ENCODE results near the gene TMCO2.

DNA sequence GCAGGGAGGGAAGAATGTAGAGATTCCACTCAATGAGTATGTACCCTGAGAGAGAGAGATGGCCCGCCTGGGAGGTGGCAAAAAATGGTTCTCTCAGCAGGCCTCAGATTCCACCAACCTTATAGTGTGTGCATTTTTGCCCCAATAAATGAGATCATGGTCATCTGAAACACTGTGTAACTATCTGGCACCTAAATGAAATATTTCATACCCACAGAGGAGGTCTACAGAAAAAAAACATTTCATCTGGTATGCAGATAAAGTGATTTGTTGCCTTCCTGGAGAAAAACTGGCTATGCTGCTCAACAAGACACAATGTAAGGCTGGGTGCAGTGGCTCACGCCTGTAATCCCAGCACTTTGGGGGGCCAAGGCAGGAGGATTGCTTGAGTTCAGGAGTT lies 4.9 kb downstream of the TMCO2 start:
- TF ChIP-seq, protein P1, sequence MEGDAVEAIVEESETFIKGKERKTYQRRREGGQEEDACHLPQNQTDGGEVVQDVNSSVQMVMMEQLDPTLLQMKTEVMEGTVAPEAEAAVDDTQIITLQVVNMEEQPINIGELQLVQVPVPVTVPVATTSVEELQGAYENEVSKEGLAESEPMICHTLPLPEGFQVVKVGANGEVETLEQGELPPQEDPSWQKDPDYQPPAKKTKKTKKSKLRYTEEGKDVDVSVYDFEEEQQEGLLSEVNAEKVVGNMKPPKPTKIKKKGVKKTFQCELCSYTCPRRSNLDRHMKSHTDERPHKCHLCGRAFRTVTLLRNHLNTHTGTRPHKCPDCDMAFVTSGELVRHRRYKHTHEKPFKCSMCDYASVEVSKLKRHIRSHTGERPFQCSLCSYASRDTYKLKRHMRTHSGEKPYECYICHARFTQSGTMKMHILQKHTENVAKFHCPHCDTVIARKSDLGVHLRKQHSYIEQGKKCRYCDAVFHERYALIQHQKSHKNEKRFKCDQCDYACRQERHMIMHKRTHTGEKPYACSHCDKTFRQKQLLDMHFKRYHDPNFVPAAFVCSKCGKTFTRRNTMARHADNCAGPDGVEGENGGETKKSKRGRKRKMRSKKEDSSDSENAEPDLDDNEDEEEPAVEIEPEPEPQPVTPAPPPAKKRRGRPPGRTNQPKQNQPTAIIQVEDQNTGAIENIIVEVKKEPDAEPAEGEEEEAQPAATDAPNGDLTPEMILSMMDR (IDR thresholded peaks at IDR 0.05; ENCODE audit: poor library complexity), result no peak
- TF ChIP-seq EZH2phosphoT487 (IDR thresholded peaks at IDR 0.05; ENCODE audit: low read depth, severe bottlenecking, unreplicated experiment) (no peak), EZH2 (IDR thresholded peaks at IDR 0.05; ENCODE audit: borderline replicate concordance) (no peak)

Data from hepatocyte (in vitro differentiated cells).